ENCODE data around the gene CASK. TPM values are rescaled to one million over a fixed set of nuclear protein-coding genes. Genes with fewer than 3 reads are reported as not detected.
"Not testable (repeated sequence)": the region's sequence is repeated elsewhere in the genome, so short reads cannot be mapped to it uniquely, and the experiment has no call there.

Gene CASK
- total RNA-seq, 1 donor from 2014 or later = 43.0 TPM

DNA sequence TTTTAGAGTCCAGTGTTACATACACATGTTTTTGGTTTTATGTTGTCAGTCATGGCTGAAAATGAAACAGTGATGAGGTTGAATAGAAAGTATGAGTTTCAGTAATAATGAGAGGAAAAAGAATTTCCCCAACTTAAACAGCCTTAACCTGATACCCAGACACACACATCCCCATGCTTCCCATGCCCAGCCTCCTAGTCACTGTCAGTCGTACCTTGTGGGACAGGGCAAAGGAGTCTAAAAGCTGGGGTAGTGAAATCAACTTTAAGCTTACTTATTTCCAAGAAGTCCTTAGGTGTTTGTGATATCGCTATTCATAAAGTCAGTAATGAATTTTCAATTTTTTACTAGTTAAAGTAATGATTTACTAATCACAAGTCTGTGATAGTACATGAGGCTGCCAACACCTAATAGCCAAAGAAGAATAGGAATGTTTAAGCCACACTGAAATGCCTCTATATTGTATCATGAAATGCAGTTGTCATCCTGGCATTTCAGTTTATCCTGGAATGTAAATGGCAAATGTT, 258.9 kb downstream of the CASK start:
- peaks cover 22% of the 10 kb centered on the region for H3K4me1 Mint-ChIP-seq (ENCODE audit: unreplicated experiment)
- H3K27me3 Mint-ChIP-seq (ENCODE audit: unreplicated experiment) = no peaks in the 10 kb centered on the region
- no peak for DNase-seq (ENCODE audit: extremely low spot score, unreplicated experiment)
- TF ChIP-seq, protein P1, sequence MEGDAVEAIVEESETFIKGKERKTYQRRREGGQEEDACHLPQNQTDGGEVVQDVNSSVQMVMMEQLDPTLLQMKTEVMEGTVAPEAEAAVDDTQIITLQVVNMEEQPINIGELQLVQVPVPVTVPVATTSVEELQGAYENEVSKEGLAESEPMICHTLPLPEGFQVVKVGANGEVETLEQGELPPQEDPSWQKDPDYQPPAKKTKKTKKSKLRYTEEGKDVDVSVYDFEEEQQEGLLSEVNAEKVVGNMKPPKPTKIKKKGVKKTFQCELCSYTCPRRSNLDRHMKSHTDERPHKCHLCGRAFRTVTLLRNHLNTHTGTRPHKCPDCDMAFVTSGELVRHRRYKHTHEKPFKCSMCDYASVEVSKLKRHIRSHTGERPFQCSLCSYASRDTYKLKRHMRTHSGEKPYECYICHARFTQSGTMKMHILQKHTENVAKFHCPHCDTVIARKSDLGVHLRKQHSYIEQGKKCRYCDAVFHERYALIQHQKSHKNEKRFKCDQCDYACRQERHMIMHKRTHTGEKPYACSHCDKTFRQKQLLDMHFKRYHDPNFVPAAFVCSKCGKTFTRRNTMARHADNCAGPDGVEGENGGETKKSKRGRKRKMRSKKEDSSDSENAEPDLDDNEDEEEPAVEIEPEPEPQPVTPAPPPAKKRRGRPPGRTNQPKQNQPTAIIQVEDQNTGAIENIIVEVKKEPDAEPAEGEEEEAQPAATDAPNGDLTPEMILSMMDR (IDR thresholded peaks at IDR 0.05) = no peak
- peak overlapping the region; percentile 82 for H3K27ac Mint-ChIP-seq (ENCODE audit: unreplicated experiment)
- no peak overlapping the region for H3K4me3 Mint-ChIP-seq (ENCODE audit: unreplicated experiment)
- peaks cover 6% of the 10 kb centered on the region for H3K36me3 Mint-ChIP-seq (ENCODE audit: unreplicated experiment)
- no peaks in the 10 kb centered on the region for H3K9me3 Mint-ChIP-seq (ENCODE audit: unreplicated experiment)

- Mint-ChIP-seq H3K4me1 (ENCODE audit: unreplicated experiment) (peaks cover 22% of the 10 kb centered on the region), H3K36me3 (ENCODE audit: unreplicated experiment) (peaks cover 16% of the 10 kb centered on the region), H3K4me3 (ENCODE audit: unreplicated experiment) (no peak overlapping the region), H3K9me3 (ENCODE audit: unreplicated experiment) (peaks cover 3% of the 10 kb centered on the region), H3K27ac (ENCODE audit: unreplicated experiment) (no peak overlapping the region), H3K27me3 (ENCODE audit: unreplicated experiment) (no peaks in the 10 kb centered on the region)
- TF ChIP-seq, protein P1 (IDR thresholded peaks at IDR 0.05) = no peak
- DNase-seq (ENCODE audit: extremely low spot score, unreplicated experiment) = no peak
Measured at GRCh38 chrX:41661366-41662095, 261.8 kb downstream of the CASK start.

- no peaks in the 10 kb centered on the region for H3K4me1 Mint-ChIP-seq (ENCODE audit: unreplicated experiment)
- TF ChIP-seq, protein P1 (IDR thresholded peaks at IDR 0.05) = no peak
- peaks cover 24% of the 10 kb centered on the region for H3K36me3 Mint-ChIP-seq (ENCODE audit: unreplicated experiment)
- no peaks in the 10 kb centered on the region for H3K27me3 Mint-ChIP-seq (ENCODE audit: unreplicated experiment)
- no peak overlapping the region for H3K4me3 Mint-ChIP-seq (ENCODE audit: unreplicated experiment)
- H3K27ac Mint-ChIP-seq (ENCODE audit: unreplicated experiment) = no peak overlapping the region
- DNase-seq (ENCODE audit: extremely low spot score, unreplicated experiment) = no peak
- H3K9me3 Mint-ChIP-seq (ENCODE audit: unreplicated experiment) = peaks cover 12% of the 10 kb centered on the region
Measured at GRCh38 chrX:41655631-41656030, 267.7 kb downstream of the CASK start.

DNA sequence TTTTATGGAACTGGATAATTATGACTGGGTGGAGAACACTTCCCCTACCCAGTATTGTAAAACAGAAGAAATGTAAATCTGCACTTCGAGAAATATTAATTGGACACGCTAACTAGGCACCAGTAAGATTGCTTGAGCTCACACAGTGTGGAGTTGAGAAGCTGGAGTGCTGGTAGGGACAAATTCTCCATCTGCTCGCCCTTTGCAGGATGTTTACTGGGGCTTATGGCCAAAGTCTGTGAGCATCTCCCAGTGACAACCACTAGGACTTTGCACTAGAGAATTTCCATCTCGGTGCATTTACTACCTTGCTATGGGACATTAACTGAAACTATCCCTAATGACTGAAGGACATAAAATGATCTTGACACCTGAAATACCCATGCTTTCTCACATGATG, 268.3 kb downstream of the CASK start:
- DNase-seq (ENCODE audit: extremely low spot score, unreplicated experiment) = no peak
- Mint-ChIP-seq H3K36me3 (ENCODE audit: unreplicated experiment) (peaks cover 25% of the 10 kb centered on the region), H3K27ac (ENCODE audit: unreplicated experiment) (no peak overlapping the region), H3K4me3 (ENCODE audit: unreplicated experiment) (no peak overlapping the region), H3K4me1 (ENCODE audit: unreplicated experiment) (no peaks in the 10 kb centered on the region), H3K9me3 (ENCODE audit: unreplicated experiment) (peaks cover 12% of the 10 kb centered on the region), H3K27me3 (ENCODE audit: unreplicated experiment) (no peaks in the 10 kb centered on the region)
- TF ChIP-seq, protein P1 (IDR thresholded peaks at IDR 0.05) = no peak

GRCh38 chrX:41653125-41653524, 270.2 kb downstream of the CASK start:
- Mint-ChIP-seq H3K27ac (ENCODE audit: unreplicated experiment) (no peak overlapping the region), H3K27me3 (ENCODE audit: unreplicated experiment) (no peaks in the 10 kb centered on the region), H3K4me3 (ENCODE audit: unreplicated experiment) (no peak overlapping the region), H3K9me3 (ENCODE audit: unreplicated experiment) (peaks cover 20% of the 10 kb centered on the region), H3K36me3 (ENCODE audit: unreplicated experiment) (peaks cover 22% of the 10 kb centered on the region), H3K4me1 (ENCODE audit: unreplicated experiment) (peaks cover 2% of the 10 kb centered on the region)
- no peak for DNase-seq (ENCODE audit: extremely low spot score, unreplicated experiment)
- TF ChIP-seq, protein P1 (IDR thresholded peaks at IDR 0.05) = no peak

DNA sequence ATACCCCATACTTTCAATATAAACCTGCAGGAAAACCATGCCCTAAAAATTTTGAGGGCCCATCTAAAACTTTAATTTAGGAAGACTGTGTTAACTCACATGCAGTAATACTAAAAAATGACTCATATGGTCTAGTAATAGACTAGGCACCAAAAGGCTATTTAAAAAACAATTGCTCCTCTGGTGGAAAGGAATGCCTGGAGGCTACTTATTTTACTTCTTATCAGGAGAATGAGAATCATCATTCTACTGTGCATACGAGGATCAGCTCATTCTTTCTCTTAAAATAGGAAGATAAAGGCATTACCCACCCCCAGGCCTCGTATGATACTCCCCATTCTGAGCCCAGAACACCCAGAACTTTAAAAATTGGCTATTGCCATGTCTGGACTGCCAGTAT, 277.2 kb downstream of the CASK start:
- H3K4me1 Mint-ChIP-seq (ENCODE audit: unreplicated experiment); H3K27me3 Mint-ChIP-seq (ENCODE audit: unreplicated experiment); DNase-seq (ENCODE audit: extremely low spot score, unreplicated experiment); H3K4me3 Mint-ChIP-seq (ENCODE audit: unreplicated experiment); H3K27ac Mint-ChIP-seq (ENCODE audit: unreplicated experiment): not testable (repeated sequence)
- Mint-ChIP-seq H3K36me3 (ENCODE audit: unreplicated experiment) (peaks cover 24% of the 10 kb centered on the region), H3K9me3 (ENCODE audit: unreplicated experiment) (peaks cover 34% of the 10 kb centered on the region)
